Chondrocyte (in vitro differentiated cells): ENCODE measurements around the gene AREL1. TPM values are rescaled to one million over a fixed set of nuclear protein-coding genes. Genes with fewer than 3 reads are reported as not detected.

Experiments used
- DNase-seq: peaks from one replicate; pipeline ENCODE4 v3.0.0; 2021; ENCODE audit warnings: mixed read lengths, low spot score
- H3K27ac Mint-ChIP-seq: one replicate; pipeline ENCODE4 v1.8.0; 2021; ENCODE audit warnings: mild to moderate bottlenecking, moderate library complexity, mixed read lengths; ENCODE audit not compliant: unreplicated experiment
- H3K27me3 Mint-ChIP-seq: 2 replicates; pipeline ENCODE4 v1.8.0; 2021; ENCODE audit warnings: low read depth, mixed read lengths
- H3K36me3 Mint-ChIP-seq: 2 replicates; pipeline ENCODE4 v1.8.0; 2021; ENCODE audit warnings: low read depth, mixed read lengths
- H3K4me1 Mint-ChIP-seq: 2 replicates; pipeline ENCODE4 v1.8.0; 2021; ENCODE audit warnings: low read depth, mild to moderate bottlenecking, mixed read lengths
- H3K4me3 Mint-ChIP-seq: one replicate; pipeline ENCODE4 v1.8.0; 2021; ENCODE audit warnings: mild to moderate bottlenecking, moderate library complexity, mixed read lengths; ENCODE audit not compliant: unreplicated experiment
- H3K9me3 Mint-ChIP-seq: 2 replicates; pipeline ENCODE4 v1.8.0; 2021; ENCODE audit warnings: low read depth, mixed read lengths
- CTCF ChIP-seq: fragments of 200-600 bp; sonication (generic); IDR thresholded peaks from 2 replicates; pipeline ENCODE4 v1.5.0; 2021; ENCODE audit warnings: antibody characterized with exemption, mild to moderate bottlenecking, moderate library complexity
- total RNA-seq: library from RNA; stranded (reverse); gene quantifications from 3 replicates; pipeline ENCODE4 v1.2.1, GENCODE V29; 2021

The AREL1 gene
- total RNA-seq, 1 donor from 2014 or later = 34.7 TPM

DNA sequence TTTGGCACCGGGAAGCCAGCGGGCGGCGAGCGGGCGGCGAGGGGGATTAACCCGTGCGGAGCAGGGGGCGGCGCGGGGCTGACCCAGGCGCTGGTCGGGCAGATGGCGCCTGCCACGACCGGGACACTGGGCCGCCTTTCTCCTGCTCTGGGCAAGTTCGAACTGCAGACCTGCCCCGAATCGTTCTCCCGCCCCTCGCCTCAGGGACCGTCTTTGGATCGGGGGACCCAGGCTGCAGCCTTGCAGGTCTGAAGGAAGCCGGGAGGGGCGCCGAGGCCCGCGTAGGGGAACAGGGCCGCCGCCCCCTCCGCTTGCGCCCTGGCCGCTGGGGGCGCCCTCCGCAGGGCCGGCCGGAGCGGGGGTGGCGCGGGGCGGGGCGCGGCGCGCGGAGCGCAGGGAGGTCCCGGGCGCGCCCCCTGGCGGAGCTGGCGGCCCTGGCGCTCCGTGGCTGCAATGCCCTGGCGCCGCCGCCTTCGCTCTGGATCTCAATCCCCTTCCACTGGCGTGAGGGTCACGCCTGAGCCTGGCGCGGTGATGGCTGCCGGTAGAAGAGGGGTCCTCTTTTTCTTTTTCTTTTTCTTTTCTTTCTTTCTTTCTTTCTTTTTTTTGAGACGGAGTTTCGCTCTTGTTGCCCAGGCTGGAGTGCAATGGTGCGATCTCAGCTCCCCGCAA, 100.4 kb downstream of the AREL1 start:
- Mint-ChIP-seq H3K9me3 (no peaks in the 10 kb centered on the region), H3K27ac (peak overlapping the region; percentile 78), H3K4me3 (peak overlapping the region; percentile 85), H3K27me3 (no peaks in the 10 kb centered on the region), H3K4me1 (peaks cover 70% of the 10 kb centered on the region), H3K36me3 (no peaks in the 10 kb centered on the region)
- DNase-seq = no peak
- peak; percentile 84 for TF ChIP-seq CTCF

GRCh38 chr14:74611650-74612349, 101.1 kb downstream of the AREL1 start, which contains the start of gene LTBP2:
Gene LTBP2 (minus strand): TSS chr14:74612237. CDS start chr14:74611944, 293 bp downstream.
- H3K27me3 Mint-ChIP-seq = no peaks in the 10 kb centered on the region
- H3K27ac Mint-ChIP-seq = peak within 1 kb of the TSS; percentile 78
- no peaks in the 10 kb centered on the region for H3K9me3 Mint-ChIP-seq
- H3K4me1 Mint-ChIP-seq = peaks cover 70% of the 10 kb centered on the region
- no peak for DNase-seq
- TF ChIP-seq CTCF = no peak
- H3K4me3 Mint-ChIP-seq = peak within 1 kb of the TSS; percentile 85
- H3K36me3 Mint-ChIP-seq = no peaks in the 10 kb centered on the region

Other genes starting within 250 kb of the AREL1 start
- gene NPC2, start 219.8 kb downstream of the AREL1 start, total RNA-seq = 209 to 313 TPM (median 212 TPM) in 3 replicates
- gene ISCA2, start 219.3 kb downstream of the AREL1 start, total RNA-seq = 16.6 to 18.9 TPM (median 16.9 TPM) in 3 replicates
- 210 to 446 TPM (median 215 TPM) in 3 replicates for gene LTBP2, start 100.8 kb downstream of the AREL1 start, total RNA-seq
- 51.7 to 67.7 TPM (median 52.9 TPM) in 3 replicates for gene FCF1, start 64 bp upstream of the AREL1 start, total RNA-seq
- gene YLPM1, start 50.2 kb upstream of the AREL1 start, total RNA-seq = 51.3 to 85.0 TPM (median 51.8 TPM) in 3 replicates
- not detected in 3 replicates for gene PROX2, start 163.1 kb upstream of the AREL1 start, total RNA-seq
- 70.4 to 78.0 TPM (median 74.5 TPM) in 3 replicates for gene DLST, start 168.8 kb upstream of the AREL1 start, total RNA-seq
- gene RPS6KL1, start 210.2 kb upstream of the AREL1 start, total RNA-seq = 0.82 to 6.5 TPM (median 5.8 TPM) in 3 replicates
- gene PGF, start 242.5 kb upstream of the AREL1 start, total RNA-seq = 2.0 to 3.2 TPM (median 2.3 TPM) in 3 replicates